ENCODE measurements around the gene ZNF532. TPM values are rescaled to one million over a fixed set of nuclear protein-coding genes. Genes with fewer than 3 reads are reported as not detected.
"Not testable (repeated sequence)": the region's sequence is repeated elsewhere in the genome, so short reads cannot be mapped to it uniquely, and the experiment has no call there.

ZNF532 gene
- total RNA-seq, 4 donors from 2014 or later = 3.9 to 188 (median 12.7) TPM

- no peak for TF ChIP-seq CTCF (IDR thresholded peaks at IDR 0.05)
- TF ChIP-seq POLR2A (IDR thresholded peaks at IDR 0.05) = no peak
Measured at GRCh38 chr18:58823412-58823811, 41.3 kb upstream of the ZNF532 start.

DNA sequence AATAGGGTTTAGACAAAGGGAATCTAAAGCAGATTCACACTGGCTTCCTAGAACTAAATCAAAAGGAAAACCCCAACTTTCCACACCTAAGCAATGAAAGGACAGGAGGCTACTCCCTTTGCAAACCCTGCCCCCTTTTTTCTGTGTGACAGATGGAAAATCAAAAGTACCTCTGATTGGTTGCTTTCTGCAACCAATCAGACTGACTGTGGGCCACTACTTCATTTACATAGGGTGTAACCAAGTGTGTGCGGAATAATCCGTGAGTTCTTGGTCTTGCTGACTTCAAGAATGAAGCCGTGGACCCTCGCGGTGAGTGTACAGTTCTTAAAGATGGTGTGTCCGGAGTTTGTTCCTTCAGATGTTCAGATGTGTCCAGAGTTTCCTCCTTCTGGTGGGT, 37.8 kb upstream of the ZNF532 start:
- H3K27me3 ChIP-seq, H3K9me3 ChIP-seq, H3K4me1 ChIP-seq, H3K27ac ChIP-seq, H3K36me3 ChIP-seq, H3K4me3 ChIP-seq, DNase-seq: not testable (repeated sequence)

More at GRCh38 chr18:58823412-58823811, 41.3 kb upstream of the ZNF532 start:
- no peak overlapping the region for H3K27ac ChIP-seq
- H3K27me3 ChIP-seq = no peaks in the 10 kb centered on the region
- no peaks in the 10 kb centered on the region for H3K4me1 ChIP-seq
- DNase-seq = no peak
- H3K36me3 ChIP-seq = no peaks in the 10 kb centered on the region
- no peaks in the 10 kb centered on the region for H3K9me3 ChIP-seq
- no peak overlapping the region for H3K4me3 ChIP-seq

DNA sequence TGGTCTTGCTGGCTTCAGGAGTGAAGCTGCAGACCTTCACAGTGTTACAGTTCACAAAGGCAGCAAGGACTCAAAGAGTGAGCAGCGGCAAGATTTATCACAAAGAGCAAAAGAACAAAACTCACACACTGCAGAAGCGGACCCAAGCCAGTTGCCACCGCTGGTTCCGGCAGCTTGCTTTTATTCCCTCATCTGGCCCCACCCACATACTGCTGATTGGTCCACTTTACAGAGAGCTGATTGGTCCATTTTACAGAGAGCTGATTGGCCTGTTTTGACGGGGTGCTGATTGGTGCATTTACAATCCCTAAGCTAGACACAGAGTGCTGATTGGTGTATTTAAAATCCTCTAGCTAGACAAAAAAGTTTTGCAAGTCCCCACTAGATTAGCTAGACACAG, 37.2 kb upstream of the ZNF532 start:
- no peaks in the 10 kb centered on the region for H3K9me3 ChIP-seq
- no peaks in the 10 kb centered on the region for H3K27me3 ChIP-seq
- no peaks in the 10 kb centered on the region for H3K36me3 ChIP-seq
- H3K27ac ChIP-seq = no peak overlapping the region
- TF ChIP-seq CTCF (IDR thresholded peaks at IDR 0.05) (no peak), POLR2A (IDR thresholded peaks at IDR 0.05) (no peak)
- DNase-seq = no peak
- H3K4me3 ChIP-seq = no peak overlapping the region
- H3K4me1 ChIP-seq = no peaks in the 10 kb centered on the region

- no peak overlapping the region for H3K27ac ChIP-seq
- no peaks in the 10 kb centered on the region for H3K36me3 ChIP-seq
- no peak overlapping the region for H3K4me3 ChIP-seq
- H3K4me1 ChIP-seq = no peaks in the 10 kb centered on the region
- no peaks in the 10 kb centered on the region for H3K9me3 ChIP-seq
- DNase-seq = no peak
- no peak for TF ChIP-seq CTCF (IDR thresholded peaks at IDR 0.05)
- TF ChIP-seq POLR2A (IDR thresholded peaks at IDR 0.05) = no peak
- no peaks in the 10 kb centered on the region for H3K27me3 ChIP-seq
Measured at GRCh38 chr18:58827886-58828285, 36.8 kb upstream of the ZNF532 start.

GRCh38 chr18:58828399-58829121, 36.1 kb upstream of the ZNF532 start:
- Histone ChIP-seq H3K4me1 (no peaks in the 10 kb centered on the region), H3K4me3 (no peak overlapping the region), H3K27me3 (no peaks in the 10 kb centered on the region), H3K9me3 (no peaks in the 10 kb centered on the region), H3K36me3 (no peaks in the 10 kb centered on the region), H3K27ac (no peak overlapping the region)
- no peak for DNase-seq
- no peak for TF ChIP-seq CTCF (IDR thresholded peaks at IDR 0.05)
- no peak for TF ChIP-seq POLR2A (IDR thresholded peaks at IDR 0.05)

DNA sequence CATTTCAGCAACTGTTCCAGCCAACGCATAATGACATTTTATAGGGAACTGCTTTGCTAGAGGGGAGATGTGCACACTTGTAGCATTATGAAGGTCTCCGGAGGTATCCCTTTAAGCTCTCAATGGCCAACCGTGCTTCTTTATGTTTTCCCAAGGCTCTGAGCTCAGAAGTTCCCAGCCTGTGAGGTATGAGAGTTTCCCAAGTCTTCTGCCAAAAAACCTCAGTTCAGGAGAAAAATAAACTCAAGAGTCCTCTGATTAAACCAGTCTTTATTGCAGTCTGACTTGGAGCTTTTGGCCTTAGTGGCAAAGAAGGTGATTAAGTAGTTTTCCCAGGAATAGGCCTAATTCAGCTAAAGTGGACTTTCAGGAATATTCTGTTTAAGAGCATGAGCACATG, 35.4 kb upstream of the ZNF532 start:
- no peaks in the 10 kb centered on the region for H3K36me3 ChIP-seq
- no peaks in the 10 kb centered on the region for H3K4me1 ChIP-seq
- H3K9me3 ChIP-seq = no peaks in the 10 kb centered on the region
- H3K4me3 ChIP-seq = no peak overlapping the region
- no peak for DNase-seq
- H3K27me3 ChIP-seq = no peaks in the 10 kb centered on the region
- H3K27ac ChIP-seq = no peak overlapping the region
- no peak for TF ChIP-seq CTCF (IDR thresholded peaks at IDR 0.05)
- no peak for TF ChIP-seq POLR2A (IDR thresholded peaks at IDR 0.05)

GRCh38 chr18:58829886-58830285, 34.8 kb upstream of the ZNF532 start:
- not testable (repeated sequence) for H3K4me1 ChIP-seq, H3K4me3 ChIP-seq, H3K36me3 ChIP-seq, DNase-seq, H3K9me3 ChIP-seq, H3K27ac ChIP-seq, H3K27me3 ChIP-seq

Measured in Peyer's patch (tissue), 4 donors.